HL-60 (cell line): ENCODE measurements around the gene PITPNM3.

Experiments used
- CTCF ChIP-seq: IDR thresholded peaks from one replicate; pipeline ENCODE4 v1.5.1; 2011; ENCODE audit warnings: low read length, control low read depth, inconsistent platforms; ENCODE audit not compliant: insufficient read depth
- GABPA ChIP-seq: IDR thresholded peaks from 2 replicates; pipeline ENCODE4 v1.6.1; 2012; ENCODE audit warnings: low read depth

GRCh38 chr17:6487251-6488007 lies 68.9 kb downstream of the PITPNM3 start:
- TF ChIP-seq CTCF = no peak
- no peak for TF ChIP-seq GABPA
